ENCODE results near the gene SLC2A4RG. TPM values are rescaled to one million over a fixed set of nuclear protein-coding genes. Genes with fewer than 3 reads are reported as not detected.

The SLC2A4RG gene
- total RNA-seq, 1 donor from 2014 or later = 64.1 TPM

DNA sequence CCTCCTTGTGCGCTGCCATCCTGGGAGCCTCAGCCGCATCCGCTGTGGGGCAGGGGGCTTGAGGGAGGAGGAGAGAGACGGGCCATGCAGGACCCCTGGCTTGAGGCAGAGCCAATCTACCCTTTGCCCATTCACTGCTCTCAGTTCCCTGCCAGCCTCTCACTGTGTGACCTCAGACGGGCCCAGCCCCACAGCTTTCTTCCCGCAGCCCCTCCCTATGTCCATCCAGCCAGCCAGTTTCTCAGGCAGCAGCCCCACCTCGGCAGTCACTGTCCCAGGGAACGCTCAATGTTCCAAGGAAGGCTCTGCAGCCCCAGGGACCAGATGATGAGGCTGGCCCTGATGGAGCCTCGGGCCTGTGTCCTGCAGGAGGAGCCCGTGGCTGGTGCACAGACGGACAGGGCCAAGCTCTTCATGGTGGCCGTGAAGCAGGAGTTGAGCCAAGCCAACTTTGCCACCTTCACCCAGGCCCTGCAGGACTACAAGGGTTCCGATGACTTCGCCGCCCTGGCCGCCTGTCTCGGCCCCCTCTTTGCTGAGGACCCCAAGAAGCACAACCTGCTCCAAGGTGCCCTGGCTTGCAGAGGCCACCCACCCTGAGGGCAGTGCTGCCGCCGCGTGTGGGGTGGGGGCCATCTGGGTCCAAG is 47.0 kb upstream of the SLC2A4RG start:
- Histone ChIP-seq H3K36me3 (peaks cover 15% of the 10 kb centered on the region), H3K27me3 (no peaks in the 10 kb centered on the region), H3K4me1 (peaks cover 33% of the 10 kb centered on the region), H3K9me3 (no peaks in the 10 kb centered on the region), H3K4me3 (no peak overlapping the region), H3K27ac (peak overlapping the region; percentile 63)
- TF ChIP-seq, protein P1, sequence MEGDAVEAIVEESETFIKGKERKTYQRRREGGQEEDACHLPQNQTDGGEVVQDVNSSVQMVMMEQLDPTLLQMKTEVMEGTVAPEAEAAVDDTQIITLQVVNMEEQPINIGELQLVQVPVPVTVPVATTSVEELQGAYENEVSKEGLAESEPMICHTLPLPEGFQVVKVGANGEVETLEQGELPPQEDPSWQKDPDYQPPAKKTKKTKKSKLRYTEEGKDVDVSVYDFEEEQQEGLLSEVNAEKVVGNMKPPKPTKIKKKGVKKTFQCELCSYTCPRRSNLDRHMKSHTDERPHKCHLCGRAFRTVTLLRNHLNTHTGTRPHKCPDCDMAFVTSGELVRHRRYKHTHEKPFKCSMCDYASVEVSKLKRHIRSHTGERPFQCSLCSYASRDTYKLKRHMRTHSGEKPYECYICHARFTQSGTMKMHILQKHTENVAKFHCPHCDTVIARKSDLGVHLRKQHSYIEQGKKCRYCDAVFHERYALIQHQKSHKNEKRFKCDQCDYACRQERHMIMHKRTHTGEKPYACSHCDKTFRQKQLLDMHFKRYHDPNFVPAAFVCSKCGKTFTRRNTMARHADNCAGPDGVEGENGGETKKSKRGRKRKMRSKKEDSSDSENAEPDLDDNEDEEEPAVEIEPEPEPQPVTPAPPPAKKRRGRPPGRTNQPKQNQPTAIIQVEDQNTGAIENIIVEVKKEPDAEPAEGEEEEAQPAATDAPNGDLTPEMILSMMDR (IDR thresholded peaks at IDR 0.05) = no peak
- DNase-seq (no peak), ATAC-seq (no peak)
- intact Hi-C loops (cut with DNase I) = no loop called here

DNA sequence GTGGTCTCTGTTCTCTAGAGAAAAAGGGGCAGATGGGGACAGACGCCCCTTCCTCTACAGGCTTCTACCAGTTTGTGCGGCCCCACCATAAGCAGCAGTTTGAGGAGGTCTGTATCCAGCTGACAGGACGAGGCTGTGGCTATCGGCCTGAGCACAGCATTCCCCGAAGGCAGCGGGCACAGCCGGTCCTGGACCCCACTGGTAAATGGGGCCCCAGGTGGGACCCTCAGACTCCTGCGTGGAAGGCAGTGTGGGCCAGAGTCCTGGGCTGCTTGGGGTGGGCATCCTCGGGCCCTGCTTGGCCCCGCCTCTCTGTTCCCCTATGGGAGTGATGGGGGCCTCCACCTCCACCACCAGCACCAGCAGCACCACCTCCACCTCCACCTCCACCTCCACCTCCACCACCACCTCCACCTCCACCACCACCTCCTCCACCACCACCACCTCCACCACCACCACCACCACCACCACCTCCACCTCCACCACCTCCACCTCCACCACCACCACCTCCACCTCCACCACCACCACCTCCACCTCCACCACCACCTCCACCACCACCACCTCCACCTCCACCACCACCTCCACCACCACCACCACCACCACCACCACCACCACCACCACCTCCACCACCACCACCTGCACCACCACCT is 46.4 kb upstream of the SLC2A4RG start:
- H3K4me1 ChIP-seq = peaks cover 27% of the 10 kb centered on the region

DNA sequence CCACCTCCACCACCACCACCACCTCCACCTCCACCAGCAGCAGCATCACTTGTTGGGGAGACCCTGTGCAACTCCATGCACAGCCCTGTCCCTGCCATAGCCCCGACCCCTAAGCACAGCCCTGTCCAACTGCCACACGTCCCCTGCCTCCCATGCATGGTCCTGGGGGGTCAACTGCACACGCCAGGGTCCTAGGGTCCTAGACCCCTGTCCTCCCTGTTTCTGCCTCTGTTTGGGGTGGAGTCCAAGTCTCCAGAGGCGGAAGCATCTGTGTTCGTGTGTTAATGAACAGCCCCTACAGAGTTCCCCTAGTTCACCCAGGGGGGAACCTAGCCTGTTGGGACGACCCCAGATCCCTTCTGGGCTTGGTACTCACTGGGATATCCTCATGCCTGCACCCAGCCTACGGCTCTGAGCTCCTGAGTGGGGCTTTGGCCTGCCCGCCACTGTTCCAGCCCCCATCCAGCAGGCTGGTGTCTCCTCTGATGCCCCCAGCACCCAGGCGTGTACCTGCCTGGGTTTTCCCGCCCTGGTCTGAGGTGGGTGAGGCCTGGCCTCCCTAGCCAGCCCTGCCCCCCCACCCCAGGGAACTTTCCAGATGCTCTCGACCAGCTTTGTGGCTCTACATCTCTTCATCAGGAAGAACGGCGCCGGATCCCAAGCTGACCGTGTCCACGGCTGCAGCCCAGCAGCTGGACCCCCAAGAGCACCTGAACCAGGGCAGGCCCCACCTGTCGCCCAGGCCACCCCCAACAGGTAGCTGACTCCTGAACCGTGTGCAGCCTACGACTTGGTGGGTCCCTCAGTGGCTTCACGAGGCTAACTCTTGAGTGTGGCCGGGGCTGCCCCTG is 45.6 kb upstream of the SLC2A4RG start:
- Histone ChIP-seq H3K9me3 (no peaks in the 10 kb centered on the region), H3K36me3 (peaks cover 15% of the 10 kb centered on the region), H3K4me3 (no peak overlapping the region), H3K4me1 (peaks cover 20% of the 10 kb centered on the region), H3K27me3 (no peaks in the 10 kb centered on the region), H3K27ac (no peak overlapping the region)
- ATAC-seq = no peak
- intact Hi-C loops (cut with DNase I) = no loop called here
- TF ChIP-seq, protein P1 (IDR thresholded peaks at IDR 0.05) = no peak
- no peak for DNase-seq

More for the DNA sequence above, 46.4 kb upstream of the SLC2A4RG start:
- Histone ChIP-seq H3K27ac (no peak overlapping the region), H3K9me3 (no peaks in the 10 kb centered on the region), H3K36me3 (peaks cover 15% of the 10 kb centered on the region), H3K27me3 (no peaks in the 10 kb centered on the region), H3K4me3 (no peak overlapping the region)
- intact Hi-C loops (cut with DNase I) = no loop called here
- TF ChIP-seq, protein P1 (IDR thresholded peaks at IDR 0.05) = no peak
- ATAC-seq = no peak
- DNase-seq = no peak

DNA sequence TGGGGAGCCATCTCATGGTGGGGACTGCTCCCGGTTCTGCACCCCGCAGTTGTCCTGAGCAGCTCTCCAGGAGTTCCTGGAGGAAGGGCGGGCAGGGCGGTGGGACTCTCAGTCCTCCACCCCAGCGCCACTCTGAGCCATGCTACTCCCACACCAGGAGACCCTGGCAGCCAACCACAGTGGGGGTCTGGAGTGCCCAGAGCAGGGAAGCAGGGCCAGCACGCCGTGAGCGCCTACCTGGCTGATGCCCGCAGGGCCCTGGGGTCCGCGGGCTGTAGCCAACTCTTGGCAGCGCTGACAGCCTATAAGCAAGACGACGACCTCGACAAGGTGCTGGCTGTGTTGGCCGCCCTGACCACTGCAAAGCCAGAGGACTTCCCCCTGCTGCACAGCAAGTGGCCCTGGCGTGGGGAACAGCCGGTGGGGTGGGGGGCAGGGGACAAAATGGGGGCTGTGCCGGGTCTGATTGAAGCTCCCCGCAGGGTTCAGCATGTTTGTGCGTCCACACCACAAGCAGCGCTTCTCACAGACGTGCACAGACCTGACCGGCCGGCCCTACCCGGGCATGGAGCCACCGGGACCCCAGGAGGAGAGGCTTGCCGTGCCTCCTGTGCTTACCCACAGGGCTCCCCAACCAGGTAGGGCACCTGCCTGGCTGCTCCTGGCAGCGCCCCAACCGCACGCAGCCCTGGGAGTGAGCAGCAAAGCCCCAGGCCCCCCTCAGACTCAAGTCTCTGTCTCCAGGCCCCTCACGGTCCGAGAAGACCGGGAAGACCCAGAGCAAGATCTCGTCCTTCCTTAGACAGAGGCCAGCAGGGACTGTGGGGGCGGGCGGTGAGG is 44.8 kb upstream of the SLC2A4RG start:
- H3K27ac ChIP-seq = no peak overlapping the region
- TF ChIP-seq, protein P1 (IDR thresholded peaks at IDR 0.05) = no peak
- intact Hi-C loops (cut with DNase I) = no loop called here
- H3K4me1 ChIP-seq = peaks cover 16% of the 10 kb centered on the region
- H3K4me3 ChIP-seq = no peak overlapping the region
- H3K36me3 ChIP-seq = peaks cover 15% of the 10 kb centered on the region
- H3K27me3 ChIP-seq = no peaks in the 10 kb centered on the region
- ATAC-seq (no peak), DNase-seq (no peak)
- H3K9me3 ChIP-seq = no peaks in the 10 kb centered on the region

Data from upper lobe of right lung (tissue), 1 donor.